CD4-positive, alpha-beta T cell treated with Interleukin-12 subunit alpha and Interleukin-12 subunit beta, for 1 hour (primary cell): ENCODE data around the gene SNX17.
"Not testable (repeated sequence)": the region's sequence is repeated elsewhere in the genome, so short reads cannot be mapped to it uniquely, and the experiment has no call there.

Experiments
- DNase-seq: peaks from one replicate; pipeline ENCODE4 v3.0.0-alpha.2; 2020

SNX17 gene

GRCh38 chr2:27407798-27408491, 37.5 kb downstream of the SNX17 start:
- DNase-seq = no peak

DNA sequence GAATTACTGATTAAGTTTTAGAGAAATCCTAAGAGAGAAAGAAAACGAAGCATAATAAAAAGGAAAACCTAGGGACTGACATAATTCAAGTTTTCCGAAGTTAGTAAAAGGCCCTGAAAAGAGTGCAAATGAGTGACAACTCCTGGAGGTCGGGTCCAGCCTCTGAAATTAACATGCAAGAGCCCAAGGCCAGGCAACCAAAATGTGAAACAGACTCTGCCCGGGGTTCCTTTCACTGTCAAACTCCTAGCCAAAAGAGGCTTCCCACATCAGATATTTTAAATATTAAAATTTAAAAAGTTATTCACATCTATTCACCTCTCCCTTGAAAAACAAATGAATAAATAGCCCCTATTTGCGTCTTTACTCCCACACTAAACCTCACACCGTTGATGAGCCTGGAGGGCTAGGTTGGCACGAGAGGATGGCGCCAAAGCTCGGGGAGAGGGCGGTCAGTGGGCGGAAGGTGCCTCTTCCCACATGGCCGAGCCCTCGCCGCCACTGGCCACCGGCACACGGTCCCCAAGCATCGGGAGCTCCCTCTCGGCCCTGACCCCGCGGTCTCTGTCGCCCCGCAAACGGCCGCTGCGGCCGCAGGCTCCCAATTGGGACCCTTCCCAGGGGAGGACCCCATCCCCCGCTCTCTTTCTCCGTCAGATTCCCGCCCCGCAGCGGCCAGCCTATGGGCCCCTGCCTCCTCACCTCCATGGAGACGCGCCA, 38.3 kb downstream of the SNX17 start:
- no peak for DNase-seq

DNA sequence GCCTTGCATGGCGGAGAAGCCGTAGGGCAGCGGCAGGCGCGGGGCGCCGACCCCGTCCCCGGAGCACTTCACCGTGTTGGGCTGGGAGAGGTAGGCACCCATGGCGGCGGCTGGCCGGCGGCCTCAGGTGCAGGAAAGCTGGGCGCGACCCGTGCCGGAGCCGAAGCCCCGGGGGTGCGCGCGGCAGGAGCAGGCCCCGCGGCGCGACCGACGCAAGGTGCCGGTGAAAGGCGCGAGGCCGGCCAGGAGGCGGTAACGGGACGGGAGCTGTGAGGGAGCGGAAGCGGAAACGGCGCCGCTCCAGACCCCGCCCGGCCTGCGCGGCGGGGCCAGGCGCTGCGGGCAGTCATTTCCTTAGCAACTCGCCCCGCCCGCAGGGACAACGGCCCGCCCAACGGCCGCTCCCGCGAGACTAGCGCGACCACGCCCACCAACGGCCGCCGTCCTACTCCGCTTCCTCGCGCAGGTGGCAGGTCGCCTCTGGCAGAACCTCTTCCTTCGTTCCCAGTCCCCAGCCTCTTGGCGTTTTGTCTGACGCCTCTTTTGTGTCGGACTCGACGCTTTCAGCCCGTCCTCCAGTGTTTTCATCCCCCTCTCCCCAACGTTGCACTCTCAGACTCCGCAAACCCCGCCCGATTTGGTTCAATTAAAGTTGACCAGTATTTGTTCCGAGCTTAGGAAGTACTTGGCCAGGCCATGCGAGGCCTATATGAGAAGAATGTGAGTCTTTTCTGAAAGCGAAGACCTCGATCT, 39.1 kb downstream of the SNX17 start, which contains the start of gene PPM1G:
TSS of gene PPM1G (minus strand) at position 271 of the 753 bp plus-strand sequence. CDS start at position 102, 169 bp downstream.
- DNase-seq = peak; percentile 96

DNA sequence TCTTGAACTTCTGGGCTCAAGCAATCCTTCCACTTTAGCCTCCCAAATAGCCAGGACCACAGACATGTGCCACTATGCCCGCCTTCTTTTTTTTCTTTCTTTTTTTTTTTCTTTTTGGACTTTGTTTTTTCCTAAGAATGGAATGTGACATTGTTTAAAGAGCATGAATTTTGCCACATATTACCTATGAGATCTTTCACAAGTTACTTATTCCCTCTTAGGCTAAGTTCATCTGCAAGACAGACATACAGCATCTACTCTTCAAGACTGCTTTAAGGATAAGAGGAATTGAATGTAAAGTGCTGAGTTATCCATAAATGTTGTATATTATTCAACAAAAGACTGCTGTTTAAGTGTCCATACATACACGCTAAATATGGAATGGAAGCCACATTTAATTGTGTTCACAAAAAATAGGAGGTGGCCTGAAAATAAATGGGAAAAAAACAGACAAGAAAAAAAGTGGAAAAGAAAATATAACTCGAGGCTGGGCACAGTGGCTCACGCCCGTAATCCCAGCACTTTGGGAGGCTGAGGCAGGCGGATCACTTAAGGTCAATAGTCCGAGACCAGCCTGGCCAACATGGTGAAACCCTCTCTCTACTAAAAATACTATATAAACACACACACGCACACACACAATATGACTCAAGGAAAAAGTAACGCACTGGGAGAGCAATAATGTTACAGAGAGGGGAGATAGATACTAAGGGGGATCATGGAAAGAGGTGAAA, 42.2 kb downstream of the SNX17 start:
- DNase-seq = no peak

DNA sequence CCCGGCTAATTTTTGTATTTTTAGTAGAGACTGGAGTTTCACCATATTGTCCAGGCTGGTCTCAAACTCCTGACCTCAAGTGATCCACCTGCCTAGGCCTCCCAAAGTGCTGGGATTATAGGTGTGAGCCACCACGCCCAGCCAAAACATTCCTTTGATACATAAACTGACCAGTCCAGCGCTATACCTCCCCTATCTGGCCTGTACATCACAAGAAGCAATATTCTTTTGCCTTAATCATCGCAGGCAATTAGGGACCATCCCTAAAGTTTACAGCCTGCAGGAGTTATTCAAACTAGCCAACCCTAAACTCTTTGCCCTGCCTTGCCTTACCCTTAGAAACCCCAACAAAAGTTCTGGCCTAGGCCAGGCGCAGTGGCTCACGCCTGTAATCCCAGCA, 45.7 kb downstream of the SNX17 start:
- DNase-seq = no peak

DNA sequence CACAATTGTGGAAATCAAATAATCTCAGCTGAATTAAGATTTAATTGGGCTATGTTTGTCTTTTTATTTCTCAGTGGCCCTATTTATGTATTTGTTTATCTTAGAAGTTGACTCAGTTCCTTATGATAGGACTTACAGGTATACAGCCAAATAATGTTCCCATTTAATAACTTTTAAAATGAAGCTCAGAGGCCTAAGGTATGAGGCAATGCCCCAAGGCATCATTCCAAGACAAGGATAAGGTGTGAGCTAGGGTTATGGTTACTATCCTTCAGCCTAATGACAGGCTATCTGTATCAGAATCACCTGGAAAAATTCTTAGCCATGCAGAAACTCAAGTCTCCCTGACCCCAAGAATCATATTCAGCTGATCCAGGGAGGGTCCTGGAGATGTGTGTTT, 50.6 kb downstream of the SNX17 start:
- no peak for DNase-seq

GRCh38 chr2:27421660-27422250, 51.3 kb downstream of the SNX17 start:
- DNase-seq = no peak

DNA sequence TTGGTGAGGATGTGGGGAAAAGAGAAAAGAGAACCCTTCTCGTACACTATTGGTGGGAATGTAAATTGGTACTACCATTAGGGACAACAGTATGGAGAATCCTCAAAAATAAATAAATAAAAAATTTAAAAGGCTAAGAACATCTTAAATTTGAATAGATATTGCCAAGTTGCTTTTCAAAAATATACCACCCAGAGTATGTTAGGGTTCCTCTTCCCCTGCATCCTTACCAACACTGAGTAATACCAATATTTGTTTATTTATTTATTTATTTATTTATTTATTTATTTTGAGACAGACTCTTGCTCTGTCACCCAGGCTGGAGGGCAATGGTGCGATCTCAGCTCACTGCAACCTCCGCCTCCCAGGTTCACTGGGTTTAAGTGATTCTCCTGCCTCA, 52.5 kb downstream of the SNX17 start:
- DNase-seq = no peak

- DNase-seq = not testable (repeated sequence)
Measured at GRCh38 chr2:27425039-27425438, 54.6 kb downstream of the SNX17 start.
